Omental fat pad (tissue), 4 donors: ENCODE measurements around the gene PTPN14. TPM values are rescaled to one million over a fixed set of nuclear protein-coding genes. Genes with fewer than 3 reads are reported as not detected.
A peak's percentile ranks its signal among the peaks of the same experiment; 100 is the strongest.

ENCODE experiments used
- ATAC-seq: fragments of 150-250 bp; one replicate; pipeline ENCODE4 v1.9.1; 2016; ENCODE audit warnings: mild to moderate bottlenecking, moderate library complexity; ENCODE audit not compliant: low FRiP score
- DNase-seq: peaks from one replicate; pipeline ENCODE4 v3.0.0-alpha.2; 2019; ENCODE audit warnings: low spot score
- total RNA-seq, 4 donors: library from RNA; depleted of rRNA; stranded (reverse); fragments of >200 nt; gene quantifications; one replicate each; pipeline ENCODE4 v1.1.0, GENCODE V29; 2016
- TF ChIP-seq, protein P1 (sequence below), 3 donors: fragments of 450-650 bp; IDR thresholded peaks; one replicate each; pipeline ENCODE4 v1.5.1; 2016 to 2017; ENCODE audit warnings: antibody characterized with exemption in 3 of 3, mild to moderate bottlenecking in 3 of 3, moderate library complexity in 2 of 3

PTPN14 gene
- total RNA-seq, 4 donors from 2014 or later, result 27.1 to 39.1 (median 35.7) TPM

DNA sequence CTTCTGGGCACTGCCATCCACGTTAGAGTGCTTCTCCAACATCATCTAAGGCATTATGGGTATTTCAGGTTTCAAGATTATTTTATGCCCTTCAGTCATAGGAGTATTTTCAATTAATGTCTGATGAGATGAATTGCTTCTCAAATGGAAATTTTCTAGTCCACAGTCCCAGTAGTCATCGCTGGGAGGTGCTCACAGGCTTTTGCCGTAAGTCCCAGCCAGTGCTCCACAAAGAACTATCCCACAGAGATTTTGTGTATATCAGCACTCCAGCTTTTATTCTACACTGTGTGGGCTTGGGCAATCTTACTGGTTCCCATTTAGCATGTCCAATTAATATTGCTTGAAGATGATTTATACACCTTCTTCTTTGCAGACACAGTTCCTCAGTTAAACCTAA, 209.5 kb downstream of the PTPN14 start:
- ATAC-seq (no peak), DNase-seq (no peak)
- TF ChIP-seq, protein P1, sequence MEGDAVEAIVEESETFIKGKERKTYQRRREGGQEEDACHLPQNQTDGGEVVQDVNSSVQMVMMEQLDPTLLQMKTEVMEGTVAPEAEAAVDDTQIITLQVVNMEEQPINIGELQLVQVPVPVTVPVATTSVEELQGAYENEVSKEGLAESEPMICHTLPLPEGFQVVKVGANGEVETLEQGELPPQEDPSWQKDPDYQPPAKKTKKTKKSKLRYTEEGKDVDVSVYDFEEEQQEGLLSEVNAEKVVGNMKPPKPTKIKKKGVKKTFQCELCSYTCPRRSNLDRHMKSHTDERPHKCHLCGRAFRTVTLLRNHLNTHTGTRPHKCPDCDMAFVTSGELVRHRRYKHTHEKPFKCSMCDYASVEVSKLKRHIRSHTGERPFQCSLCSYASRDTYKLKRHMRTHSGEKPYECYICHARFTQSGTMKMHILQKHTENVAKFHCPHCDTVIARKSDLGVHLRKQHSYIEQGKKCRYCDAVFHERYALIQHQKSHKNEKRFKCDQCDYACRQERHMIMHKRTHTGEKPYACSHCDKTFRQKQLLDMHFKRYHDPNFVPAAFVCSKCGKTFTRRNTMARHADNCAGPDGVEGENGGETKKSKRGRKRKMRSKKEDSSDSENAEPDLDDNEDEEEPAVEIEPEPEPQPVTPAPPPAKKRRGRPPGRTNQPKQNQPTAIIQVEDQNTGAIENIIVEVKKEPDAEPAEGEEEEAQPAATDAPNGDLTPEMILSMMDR (IDR thresholded peaks at IDR 0.05), result no peak

DNA sequence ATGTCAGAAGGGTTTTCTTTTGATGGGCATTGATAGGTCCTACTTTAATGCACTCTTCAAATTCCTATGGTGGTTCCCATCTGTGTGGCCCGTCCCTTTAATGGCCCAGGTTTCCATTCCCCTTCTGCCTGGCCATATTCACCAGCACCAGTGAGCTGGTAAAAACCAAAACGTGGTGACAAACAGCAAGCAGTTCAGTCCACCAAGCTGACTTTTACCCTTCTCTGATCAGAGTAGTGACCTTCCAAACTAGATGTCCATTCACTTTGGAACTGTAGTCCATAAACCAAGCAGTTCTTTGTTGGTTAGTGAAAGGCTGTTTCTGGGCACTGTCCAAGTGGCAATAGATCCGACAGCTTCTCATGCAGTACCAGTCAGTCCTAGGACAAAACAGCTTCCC, 209.9 kb downstream of the PTPN14 start:
- ATAC-seq (no peak), DNase-seq (no peak)
- TF ChIP-seq, protein P1 (IDR thresholded peaks at IDR 0.05), result no peak

DNA sequence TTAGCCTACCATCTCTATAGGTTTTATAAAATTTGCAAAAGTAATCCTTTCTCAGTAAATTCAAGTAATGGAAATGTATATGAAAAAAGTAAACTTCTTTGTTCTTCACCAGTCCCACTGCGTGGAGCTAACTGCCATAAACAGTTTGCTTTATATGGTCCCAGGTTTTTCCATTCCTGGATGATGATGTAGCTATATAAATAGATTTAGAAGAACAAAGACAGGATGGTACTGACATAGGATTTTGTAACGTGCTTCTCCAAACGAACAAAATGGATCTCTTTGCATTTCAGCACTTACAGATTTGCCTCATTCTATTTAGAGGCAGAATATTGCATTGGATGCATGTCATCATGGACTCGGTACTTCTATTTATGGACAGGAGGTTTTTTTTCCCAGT, 213.2 kb downstream of the PTPN14 start:
- no peak for DNase-seq
- ATAC-seq, result no peak
- TF ChIP-seq, protein P1 (IDR thresholded peaks at IDR 0.05), result no peak

DNA sequence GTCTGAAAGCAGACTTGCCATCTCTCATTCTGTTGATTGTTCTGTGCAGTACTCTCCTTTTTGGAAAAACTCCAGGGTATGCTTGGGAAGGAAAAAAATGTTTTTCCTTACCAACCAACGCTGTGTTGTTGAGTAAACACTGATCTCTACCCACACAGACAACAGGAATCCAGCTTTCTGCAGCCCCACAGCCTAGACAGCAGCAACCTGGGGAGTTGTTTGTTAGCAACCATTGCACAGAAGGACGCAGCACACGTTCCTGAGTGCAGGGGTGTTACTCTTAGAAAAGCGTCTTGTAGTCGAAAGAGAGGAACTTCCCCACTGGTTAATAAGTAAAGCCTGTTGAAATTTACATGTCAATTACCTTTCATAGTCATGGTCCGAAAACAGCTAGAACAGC, 213.9 kb downstream of the PTPN14 start:
- no peak for DNase-seq
- ATAC-seq, result peak; percentile 94

DNA sequence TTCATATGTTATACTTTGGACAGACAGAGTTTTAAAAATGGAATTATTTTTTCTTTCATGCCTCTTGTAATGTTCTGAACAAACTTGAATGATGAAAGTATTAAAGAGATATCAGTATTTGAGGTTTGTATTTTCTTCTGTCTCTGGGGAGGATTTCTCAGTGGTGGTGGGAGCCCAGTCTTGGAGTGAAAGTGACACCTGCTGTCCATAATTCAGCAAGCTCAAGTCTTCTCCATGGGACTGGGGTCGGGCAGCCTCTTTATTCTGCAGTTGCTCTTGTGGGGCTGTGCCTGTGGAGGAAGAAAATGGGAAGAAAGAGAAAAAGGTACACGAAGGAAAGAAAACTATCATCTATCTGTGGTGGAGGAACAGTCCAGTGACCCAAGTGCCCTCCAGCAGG, 214.4 kb downstream of the PTPN14 start:
- DNase-seq (no peak), ATAC-seq (no peak)
- TF ChIP-seq, protein P1 (IDR thresholded peaks at IDR 0.05), result no peak

More for the DNA sequence above, 213.9 kb downstream of the PTPN14 start:
- TF ChIP-seq, protein P1 (IDR thresholded peaks at IDR 0.05), result no peak

DNA sequence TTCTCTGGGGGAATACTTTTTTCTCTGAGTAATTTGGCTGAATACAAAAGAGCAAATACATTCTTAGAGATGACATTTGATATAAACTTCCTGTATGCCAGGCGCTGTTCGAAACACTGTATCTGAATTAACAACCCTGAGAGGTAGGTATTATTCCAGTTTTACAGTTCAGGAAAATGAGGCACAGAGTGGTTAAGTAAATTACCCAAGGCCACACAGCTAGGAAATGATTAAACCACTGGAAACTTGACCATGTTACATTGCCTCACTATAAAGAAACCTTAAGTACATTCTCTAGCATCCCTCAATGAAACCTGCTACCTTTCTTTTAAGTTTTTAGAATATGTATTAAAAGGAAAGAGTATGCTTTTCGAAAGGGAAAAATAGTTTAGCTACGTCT, 215.8 kb downstream of the PTPN14 start:
- DNase-seq (no peak), ATAC-seq (no peak)
- TF ChIP-seq, protein P1 (IDR thresholded peaks at IDR 0.05), result no peak

DNA sequence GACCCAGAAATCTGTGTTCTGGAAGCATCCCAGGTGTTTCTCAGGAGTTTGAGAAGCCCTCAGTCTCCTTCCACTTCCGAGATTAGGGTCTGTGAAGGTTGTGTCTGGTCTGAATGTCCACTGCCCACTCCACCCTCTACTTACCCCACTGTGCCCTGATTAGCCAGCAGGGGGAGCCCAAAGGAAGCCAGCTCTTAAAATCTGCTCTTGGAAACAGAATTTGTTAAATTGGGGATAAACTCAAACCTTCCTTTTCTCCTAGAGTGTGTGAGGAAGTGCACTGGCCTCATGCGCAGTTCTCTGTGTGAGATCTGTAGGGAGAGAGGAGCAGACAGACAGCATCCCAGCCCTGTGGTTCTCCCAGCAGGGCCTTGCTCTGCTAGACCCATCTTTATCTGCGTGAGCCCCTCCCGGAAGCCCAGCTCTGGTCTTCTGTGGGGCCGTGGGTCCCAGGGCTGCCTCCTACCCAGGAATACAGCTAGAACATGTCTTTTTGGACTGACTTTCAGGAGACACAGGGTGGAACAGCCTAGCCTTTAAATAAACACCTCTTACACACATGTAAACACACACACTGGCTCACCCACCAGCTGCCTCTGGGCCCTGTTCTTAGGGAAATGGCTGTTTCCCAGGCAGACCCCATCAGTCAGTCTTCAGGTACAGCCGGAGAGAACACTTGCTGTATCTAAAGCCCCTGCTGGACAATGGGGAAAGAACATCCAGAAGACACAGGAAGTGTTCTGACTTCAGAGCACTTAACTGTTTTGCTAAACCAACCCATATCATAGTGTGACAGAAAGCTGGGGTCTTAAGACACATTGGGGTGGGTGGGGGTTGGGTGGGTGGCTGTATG, 218.2 kb downstream of the PTPN14 start:
- DNase-seq (peak; percentile 55), ATAC-seq (no peak)
- TF ChIP-seq, protein P1 (IDR thresholded peaks at IDR 0.05), result peak in 1 of 3 donors; percentile 49
